HCT116 (cell line): Measurements from ENCODE around the gene MROH8. TPM values are rescaled to one million over a fixed set of nuclear protein-coding genes. Genes with fewer than 3 reads are reported as not detected.

ENCODE experiments used
- ATAC-seq: fragments of 200-7000 bp; cut with Tn5 transposase; 2 replicates; pipeline ENCODE4 v1.9.1; 2020; ENCODE audit warnings: mild to moderate bottlenecking, moderate library complexity
- BruUV-seq: library from RNA; stranded (reverse); fragments of 400-500 nt; replicated peaks from 2 replicates; lab custom pipeline; 2021; lab: Mats Ljungman, UMichigan
- CTCF ChIA-PET: fragments of 300-600 bp; sonication (Branson Sonifier 250); formaldehyde crosslinking; loops from one replicate; lab custom pipeline; 2021; ENCODE audit warnings: antibody characterized with exemption; lab: Charles Lee
- POLR2A ChIA-PET: fragments of 300-600, 350-600 bp; sonication (Branson Sonifier 250); formaldehyde crosslinking; loops from one replicate; lab custom pipeline; 2021; ENCODE audit warnings: antibody characterized with exemption; lab: Charles Lee
- RAD21 ChIA-PET, 2 experiments: fragments of 300-600 bp; sonication (Branson Sonifier 250); formaldehyde crosslinking; loops; one replicate each; lab custom pipeline; 2023; ENCODE audit warnings: low total read pairs in 2 of 2; ENCODE audit not compliant: uncharacterized antibody in 2 of 2, unreplicated experiment in 2 of 2, low non-redundant PET in 1 of 2; lab: Charles Lee
- DNase-seq: peaks from one replicate; pipeline ENCODE4 v3.0.0-alpha.2; 2010; ENCODE audit warnings: low read depth, low spot score
- H2AFZ ChIP-seq: fragments of 200-600 bp; shearing (Covaris generic), sonication (generic); 2 replicates; pipeline ENCODE4 v1.6.1; 2017; ENCODE audit warnings: low read depth, mixed run types, mixed read lengths, antibody characterized with exemption, low read length; ENCODE audit not compliant: poor library complexity, severe bottlenecking
- H3K27ac ChIP-seq: 2 replicates; pipeline ENCODE4 v1.5.1; 2012; ENCODE audit warnings: low read depth, low read length
- H3K27me3 ChIP-seq: fragments of 200-600 bp; sonication (generic); 2 replicates; pipeline ENCODE4 v1.6.1; 2016; ENCODE audit warnings: mixed run types, low read length, mixed read lengths; ENCODE audit not compliant: insufficient read depth
- H3K36me3 ChIP-seq, 2 experiments: fragments of 200-500 bp in 1 of 2; fragments of 200-600 bp in 1 of 2; sonication (Bioruptor generic) in 1 of 2; sonication (generic) in 1 of 2; 2 replicates each; pipeline versions ENCODE4 v1.5.1 to v1.6.1; 2014 to 2016; ENCODE audit warnings: low read length in 2 of 2, inconsistent platforms in 1 of 2, mixed read lengths in 1 of 2, mixed run types in 1 of 2; ENCODE audit not compliant: insufficient read depth in 2 of 2, control insufficient read depth in 1 of 2
- H3K4me1 ChIP-seq, 2 experiments: fragments of 200-600 bp in 1 of 2; sonication (generic) in 1 of 2; 2 replicates each; pipeline versions ENCODE4 v1.5.1 to v1.6.1; 2012 to 2017; ENCODE audit warnings: low read length in 2 of 2, inconsistent platforms in 1 of 2, mild to moderate bottlenecking in 1 of 2, mixed read lengths in 1 of 2, mixed run types in 1 of 2, moderate library complexity in 1 of 2; ENCODE audit not compliant: insufficient read depth in 2 of 2, control insufficient read depth in 1 of 2
- H3K4me2 ChIP-seq: fragments of 200-600 bp; sonication (generic); 2 replicates; pipeline ENCODE4 v1.6.1; 2017; ENCODE audit warnings: mixed run types, low read length, mixed read lengths
- H3K4me3 ChIP-seq, 2 experiments: fragments of 200-600 bp in 1 of 2; sonication (generic) in 1 of 2; replicated peaks in 1 of 2; 2 replicates each; pipeline ENCODE4 v1.5.1; 2011 to 2016; ENCODE audit warnings: low read length in 2 of 2, control low read depth in 1 of 2, low read depth in 1 of 2, mild to moderate bottlenecking in 1 of 2, mixed read lengths in 1 of 2, mixed run types in 1 of 2
- H3K79me2 ChIP-seq: fragments of 200-600 bp; sonication (generic); 2 replicates; pipeline ENCODE4 v1.6.1; 2017; ENCODE audit warnings: mild to moderate bottlenecking, mixed run types, low read length, moderate library complexity, mixed read lengths; ENCODE audit not compliant: insufficient read depth
- H3K9ac ChIP-seq: fragments of 200-600 bp; sonication (generic); 2 replicates; pipeline ENCODE4 v1.6.1; 2016; ENCODE audit warnings: low read length, mixed read lengths
- H3K9me2 ChIP-seq: fragments of 200-600 bp; sonication (generic), shearing (Covaris generic); 2 replicates; pipeline ENCODE4 v1.6.1; 2017; ENCODE audit warnings: mixed run types, mild to moderate bottlenecking, moderate library complexity; ENCODE audit not compliant: insufficient read depth
- H3K9me3 ChIP-seq, 2 experiments: fragments of 200-500 bp in 1 of 2; fragments of 200-600 bp in 1 of 2; sonication (Bioruptor generic) in 1 of 2; sonication (generic) in 1 of 2; 2 replicates each; pipeline ENCODE4 v1.6.1; 2014 to 2017; ENCODE audit warnings: low read length in 2 of 2, mixed read lengths in 2 of 2, inconsistent platforms in 1 of 2, low read depth in 1 of 2, mild to moderate bottlenecking in 1 of 2, mixed run types in 1 of 2, moderate library complexity in 1 of 2; ENCODE audit not compliant: control insufficient read depth in 1 of 2, insufficient read depth in 1 of 2
- H4K20me1 ChIP-seq: fragments of 200-600 bp; sonication (generic), shearing (Covaris generic); 2 replicates; pipeline ENCODE4 v1.6.1; 2017; ENCODE audit warnings: mixed run types, mild to moderate bottlenecking, moderate library complexity; ENCODE audit not compliant: insufficient read depth
- CBX3 ChIP-seq: IDR thresholded peaks from 2 replicates; pipeline ENCODE4 v1.6.1; 2012; ENCODE audit warnings: low read depth
- CEBPB ChIP-seq: IDR thresholded peaks from 2 replicates; pipeline ENCODE4 v1.6.1; 2012; ENCODE audit warnings: low read depth
- EZH2 ChIP-seq: fragments of 200-600 bp; sonication (generic); IDR thresholded peaks from 2 replicates; pipeline ENCODE4 v1.6.1; 2017; ENCODE audit warnings: antibody characterized with exemption, mixed run types
- EZH2phosphoT487 ChIP-seq: fragments of 200-600 bp; IDR thresholded peaks from 2 replicates; pipeline ENCODE4 v1.6.1; 2018; ENCODE audit warnings: antibody characterized with exemption, borderline replicate concordance
- FOSL1 ChIP-seq: IDR thresholded peaks from 2 replicates; pipeline ENCODE4 v1.6.1; 2012; ENCODE audit warnings: low read depth
- JUND ChIP-seq: IDR thresholded peaks from 2 replicates; pipeline ENCODE4 v1.6.1; 2012
- POLR2A ChIP-seq: IDR thresholded peaks from 2 replicates; pipeline ENCODE4 v1.7.0; 2011; ENCODE audit warnings: borderline replicate concordance; ENCODE audit not compliant: insufficient read depth, insufficient read length; ENCODE audit errors: extremely low read depth
- POLR2AphosphoS5 ChIP-seq: IDR thresholded peaks from 2 replicates; pipeline ENCODE4 v1.6.1; 2011; ENCODE audit warnings: mild to moderate bottlenecking, low read depth, low read length, moderate library complexity
- SIN3A ChIP-seq: IDR thresholded peaks from 2 replicates; pipeline ENCODE4 v1.6.1; 2012; ENCODE audit warnings: low read depth
- SP1 ChIP-seq: IDR thresholded peaks from 2 replicates; pipeline ENCODE4 v1.6.1; 2012; ENCODE audit warnings: low read depth
- ZBTB33 ChIP-seq: IDR thresholded peaks from 2 replicates; pipeline ENCODE4 v1.6.1; 2011; ENCODE audit warnings: mild to moderate bottlenecking, low read length, moderate library complexity; ENCODE audit not compliant: insufficient replicate concordance; ENCODE audit errors: extremely low read depth
- ZFX ChIP-seq: fragments of 450-650 bp; IDR thresholded peaks from 2 replicates; pipeline ENCODE4 v1.6.1; 2017
- ZNF274 ChIP-seq: fragments of 200-500 bp; sonication (Bioruptor generic); IDR thresholded peaks from 2 replicates; pipeline ENCODE4 v1.6.1; 2014; ENCODE audit warnings: mild to moderate bottlenecking, low read depth, low read length, inconsistent platforms
- intact Hi-C: fragments of 100-400 bp; cut with micrococcal nuclease; formaldehyde crosslinking; loops from 2 replicates; pipeline ENCODE4 v1.10.0; 2022
- total RNA-seq: library from RNA; stranded (reverse); gene quantifications from one replicate; pipeline ENCODE4 v1.2.1, GENCODE V29; 2021; ENCODE audit not compliant: unreplicated experiment
- TF ChIP-seq, protein P1 (sequence below): IDR thresholded peaks from 2 replicates; pipeline ENCODE4 v1.6.1; 2012
- TF ChIP-seq, protein P2 (sequence below): IDR thresholded peaks from 2 replicates; pipeline ENCODE4 v1.6.1; 2012

MROH8 gene
- total RNA-seq, 1 experiment from 2014 or later = 0.79 TPM

- Histone ChIP-seq H3K9ac (no peak overlapping the region), H3K4me2 (no peak overlapping the region), H3K79me2 (peaks cover 55% of the 10 kb centered on the region; the same call in 1 of the 2 replicates), H3K9me2 (no peaks in the 10 kb centered on the region), H3K27me3 (no peaks in the 10 kb centered on the region), H3K36me3 (peaks cover 52 to 60% of the 10 kb centered on the region in 2 experiments), H3K4me3 (no peak overlapping the region), H2AFZ (no peak overlapping the region), H4K20me1 (no peaks in the 10 kb centered on the region), H3K27ac (no peak overlapping the region), H3K4me1 (peaks cover 6 to 7% of the 10 kb centered on the region in 2 experiments; a peak in 3 of 4 replicates), H3K9me3 (no peaks in the 10 kb centered on the region)
- RAD21 ChIA-PET = no interaction called here
- TF ChIP-seq ZBTB33 (no peak), CBX3 (no peak), EZH2 (no peak), ZFX (no peak)
- TF ChIP-seq, protein P1, sequence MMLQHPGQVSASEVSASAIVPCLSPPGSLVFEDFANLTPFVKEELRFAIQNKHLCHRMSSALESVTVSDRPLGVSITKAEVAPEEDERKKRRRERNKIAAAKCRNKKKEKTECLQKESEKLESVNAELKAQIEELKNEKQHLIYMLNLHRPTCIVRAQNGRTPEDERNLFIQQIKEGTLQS = no peak
- TF ChIP-seq, protein P2, sequence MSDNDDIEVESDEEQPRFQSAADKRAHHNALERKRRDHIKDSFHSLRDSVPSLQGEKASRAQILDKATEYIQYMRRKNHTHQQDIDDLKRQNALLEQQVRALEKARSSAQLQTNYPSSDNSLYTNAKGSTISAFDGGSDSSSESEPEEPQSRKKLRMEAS = no peak
- ATAC-seq (no peak), DNase-seq (no peak)
- intact Hi-C loops = no loop called here
- POLR2A ChIA-PET = no interaction called here
- CTCF ChIA-PET = no interaction called here
- TSS peak; percentile 7 for BruUV-seq
Observed at GRCh38 chr20:37205130-37205529, 25.8 kb upstream of the MROH8 start.

DNA sequence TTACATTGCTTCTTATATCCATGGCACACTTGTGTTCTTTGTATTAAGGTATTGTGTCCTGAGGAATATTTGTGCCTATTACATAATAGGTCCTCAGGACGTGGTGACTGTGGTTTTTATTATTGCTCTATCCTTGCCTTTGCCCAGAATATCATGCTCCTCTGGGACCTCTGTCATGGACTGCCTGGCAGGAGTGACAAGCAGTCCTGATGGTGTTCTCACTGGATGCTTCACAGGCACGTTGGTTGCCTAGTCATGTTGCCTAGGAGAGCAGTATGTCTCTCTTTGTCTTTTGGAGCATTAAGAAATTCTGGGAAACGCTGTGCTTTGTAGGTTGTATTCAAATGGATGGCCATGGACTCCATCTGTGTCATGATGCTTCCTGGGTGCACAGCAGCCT lies 24.7 kb upstream of the MROH8 start:
- peaks cover 6 to 7% of the 10 kb centered on the region in 2 experiments; a peak in 3 of 4 replicates for H3K4me1 ChIP-seq
- CTCF ChIA-PET = interaction anchor here (2.4 kb wide), 1 partner anchor 12 kb away, joined by 7 read pairs; no protein-coding TSS in a partner anchor
- no peak for DNase-seq
- H3K27ac ChIP-seq = no peak overlapping the region
- no peaks in the 10 kb centered on the region for H3K27me3 ChIP-seq
- no peak overlapping the region for H2AFZ ChIP-seq
- peaks cover 58% of the 10 kb centered on the region; the same call in 1 of the 2 replicates for H3K79me2 ChIP-seq
- H4K20me1 ChIP-seq = no peaks in the 10 kb centered on the region
- no peak overlapping the region for H3K4me3 ChIP-seq
- H3K9ac ChIP-seq = no peak overlapping the region
- TF ChIP-seq EZH2 (no peak), SIN3A (no peak), FOSL1 (no peak), CEBPB (no peak), JUND (no peak), POLR2A (no peak), CBX3 (no peak), EZH2phosphoT487 (no peak), SP1 (no peak), POLR2AphosphoS5 (no peak), ZNF274 (no peak)
- TF ChIP-seq, protein P1 = no peak
- ATAC-seq = no peak
- no TSS peak for BruUV-seq
- no peak overlapping the region for H3K4me2 ChIP-seq
- RAD21 ChIA-PET = no interaction called here
- H3K9me3 ChIP-seq = no peaks in the 10 kb centered on the region
- POLR2A ChIA-PET = no interaction called here
- no peaks in the 10 kb centered on the region for H3K9me2 ChIP-seq
- intact Hi-C loops = no loop called here
- peaks cover 57 to 60% of the 10 kb centered on the region in 2 experiments for H3K36me3 ChIP-seq
